ENCODE data around the gene TMEM185A.
A peak's percentile ranks its signal among the peaks of the same experiment; 100 is the strongest.
"Not testable (repeated sequence)": the region's sequence is repeated elsewhere in the genome, so short reads cannot be mapped to it uniquely, and the experiment has no call there.

Gene TMEM185A

DNA sequence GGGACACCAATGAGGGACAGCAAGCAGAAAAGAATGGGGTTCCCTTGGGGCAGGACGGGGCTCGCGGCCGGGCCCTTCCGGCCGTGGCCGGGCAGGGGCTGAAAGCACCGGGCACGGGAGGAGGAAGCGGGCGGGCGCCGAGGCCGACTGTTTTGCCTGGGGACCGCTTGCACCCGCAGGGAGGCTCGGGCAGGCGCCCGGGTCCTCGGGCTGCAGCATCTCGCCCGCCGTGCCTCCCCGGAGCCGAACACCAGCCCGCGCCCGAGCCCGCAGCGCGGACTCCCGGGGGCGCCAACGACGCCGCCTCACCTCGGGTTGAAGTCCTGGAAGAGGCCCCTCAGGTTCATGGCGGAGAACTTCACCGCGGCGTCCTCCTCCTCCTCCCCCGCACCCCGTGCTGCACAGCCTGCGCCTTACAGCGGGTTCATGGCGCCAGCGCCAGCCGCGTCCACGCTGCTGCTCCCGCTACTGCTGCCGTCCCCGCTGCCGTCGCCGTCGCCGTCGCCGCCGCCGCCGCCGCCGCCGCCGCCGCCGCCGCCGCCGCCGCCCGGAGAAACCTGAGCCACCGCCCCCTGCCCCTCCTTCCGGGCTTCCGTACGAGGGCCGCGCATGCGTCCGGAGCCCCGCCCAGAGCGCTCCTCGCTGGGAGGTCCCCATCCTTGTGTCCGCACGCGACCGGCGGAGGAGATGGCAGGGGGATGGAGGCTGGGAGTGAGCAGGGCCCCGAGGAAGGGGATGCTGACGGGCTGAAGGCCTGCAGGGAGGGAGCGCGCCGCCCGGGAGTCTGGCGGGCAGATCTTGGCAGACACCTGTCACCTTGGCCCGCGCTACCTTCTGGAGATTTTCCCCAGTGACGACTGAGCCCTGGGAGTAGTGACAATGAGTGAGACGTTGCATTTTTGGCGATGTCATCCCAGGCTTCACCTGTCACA lies at the start of gene TMEM185A:
TMEM185A (minus strand) TSS at position 559 of the 932 bp plus-strand sequence; CDS start at position 347, 212 bp downstream.
- in situ Hi-C loops (cut with MboI; ENCODE audit: low sequenced_read_pairs, unreplicated experiment), result loop anchor here (25.0 kb wide), 2 partner anchors 119 to 181 kb away; partner anchors contain the start of gene IDS
- peak; percentile 85 for DNase-seq (ENCODE audit: low spot score)
- TF ChIP-seq, protein P1, sequence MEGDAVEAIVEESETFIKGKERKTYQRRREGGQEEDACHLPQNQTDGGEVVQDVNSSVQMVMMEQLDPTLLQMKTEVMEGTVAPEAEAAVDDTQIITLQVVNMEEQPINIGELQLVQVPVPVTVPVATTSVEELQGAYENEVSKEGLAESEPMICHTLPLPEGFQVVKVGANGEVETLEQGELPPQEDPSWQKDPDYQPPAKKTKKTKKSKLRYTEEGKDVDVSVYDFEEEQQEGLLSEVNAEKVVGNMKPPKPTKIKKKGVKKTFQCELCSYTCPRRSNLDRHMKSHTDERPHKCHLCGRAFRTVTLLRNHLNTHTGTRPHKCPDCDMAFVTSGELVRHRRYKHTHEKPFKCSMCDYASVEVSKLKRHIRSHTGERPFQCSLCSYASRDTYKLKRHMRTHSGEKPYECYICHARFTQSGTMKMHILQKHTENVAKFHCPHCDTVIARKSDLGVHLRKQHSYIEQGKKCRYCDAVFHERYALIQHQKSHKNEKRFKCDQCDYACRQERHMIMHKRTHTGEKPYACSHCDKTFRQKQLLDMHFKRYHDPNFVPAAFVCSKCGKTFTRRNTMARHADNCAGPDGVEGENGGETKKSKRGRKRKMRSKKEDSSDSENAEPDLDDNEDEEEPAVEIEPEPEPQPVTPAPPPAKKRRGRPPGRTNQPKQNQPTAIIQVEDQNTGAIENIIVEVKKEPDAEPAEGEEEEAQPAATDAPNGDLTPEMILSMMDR (IDR thresholded peaks at IDR 0.05; ENCODE audit: borderline replicate concordance, control extremely low read depth, extremely low read depth, insufficient read depth, missing control alignments), result no peak

- TF ChIP-seq, protein P1 (IDR thresholded peaks at IDR 0.05; ENCODE audit: borderline replicate concordance, control extremely low read depth, extremely low read depth, insufficient read depth, missing control alignments), result no peak
- in situ Hi-C loops (cut with MboI; ENCODE audit: low sequenced_read_pairs, unreplicated experiment), result no loop called here
Observed at GRCh38 chrX:149681182-149681581, 49.6 kb upstream of the TMEM185A start.

GRCh38 chrX:149679164-149679678 lies 47.6 kb upstream of the TMEM185A start:
- in situ Hi-C loops (cut with MboI; ENCODE audit: low sequenced_read_pairs, unreplicated experiment); DNase-seq (ENCODE audit: low spot score): not testable (repeated sequence)

More at GRCh38 chrX:149681182-149681581, 49.6 kb upstream of the TMEM185A start:
- DNase-seq (ENCODE audit: low spot score), result no peak

- in situ Hi-C loops (cut with MboI; ENCODE audit: low sequenced_read_pairs, unreplicated experiment); DNase-seq (ENCODE audit: low spot score): not testable (repeated sequence)
Observed at GRCh38 chrX:149675554-149675953, 44.0 kb upstream of the TMEM185A start.

DNA sequence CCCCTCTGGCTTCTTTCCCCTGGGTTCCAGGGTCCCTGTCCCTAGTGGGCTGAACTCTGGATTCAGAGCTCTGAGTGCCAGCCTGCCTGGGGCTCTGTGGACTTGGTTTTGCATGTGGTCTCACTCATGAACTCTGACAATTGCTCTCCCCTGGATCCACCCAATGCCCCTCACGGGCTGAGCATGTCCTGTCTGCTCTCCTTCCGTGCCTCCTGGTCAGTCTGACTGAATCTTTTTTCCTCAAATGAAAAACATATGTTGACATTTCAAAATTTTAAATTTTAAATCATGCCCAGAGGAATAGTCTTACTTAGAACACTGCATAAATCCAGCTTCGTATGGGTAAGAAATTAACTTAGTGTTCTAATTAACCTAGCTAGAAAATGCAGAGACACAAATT lies 43.5 kb upstream of the TMEM185A start:
- DNase-seq (ENCODE audit: low spot score); in situ Hi-C loops (cut with MboI; ENCODE audit: low sequenced_read_pairs, unreplicated experiment): not testable (repeated sequence)

DNA sequence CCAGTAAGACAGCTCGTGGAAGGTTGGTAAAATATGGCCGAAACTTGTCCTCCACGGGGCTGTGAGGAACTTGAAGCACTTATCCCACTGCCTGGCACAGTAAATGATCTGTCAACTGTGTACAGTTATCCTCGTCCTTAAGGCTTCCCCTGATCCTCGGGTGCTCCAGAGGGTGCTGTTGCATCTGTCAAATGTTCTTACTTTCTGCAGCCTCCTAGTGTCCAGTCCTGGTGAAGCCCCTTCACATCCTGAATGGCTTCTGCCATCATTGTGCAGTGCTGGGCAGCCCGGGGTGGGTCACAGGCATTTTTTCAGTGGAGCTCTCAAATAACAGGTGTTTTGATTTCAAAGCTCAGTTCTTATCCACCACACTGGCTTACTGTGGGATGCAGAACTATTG lies 29.0 kb upstream of the TMEM185A start:
- in situ Hi-C loops (cut with MboI; ENCODE audit: low sequenced_read_pairs, unreplicated experiment); DNase-seq (ENCODE audit: low spot score): not testable (repeated sequence)

DNA sequence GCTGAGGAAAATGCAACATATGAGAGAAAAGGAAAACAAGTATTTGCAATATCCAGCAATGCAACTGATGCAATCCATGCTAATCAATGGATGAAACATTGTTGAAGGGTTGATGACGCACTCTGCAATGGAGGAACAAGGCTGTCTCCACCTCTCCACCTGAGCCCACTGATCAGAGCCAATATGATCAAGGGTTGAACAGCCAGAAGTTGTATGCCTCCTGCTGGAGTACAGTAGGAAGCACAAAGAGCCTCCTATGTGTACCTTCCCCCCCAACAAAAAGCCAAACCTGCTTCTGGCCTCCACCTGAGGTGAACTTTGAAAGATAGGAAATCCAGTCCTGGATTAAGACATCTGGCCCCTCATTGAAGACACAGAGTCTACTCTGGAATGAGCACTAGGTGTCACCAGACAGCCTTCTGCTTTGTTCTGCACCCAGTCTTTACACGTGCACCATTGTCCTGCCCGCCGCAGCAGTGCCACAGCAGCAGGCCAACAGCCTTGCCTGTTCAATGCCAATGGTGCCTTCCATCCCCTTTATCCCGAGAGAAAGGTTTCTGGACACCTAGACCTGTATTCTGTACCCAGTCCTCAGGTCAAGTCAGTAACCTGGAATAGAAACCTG lies 24.8 kb upstream of the TMEM185A start:
- in situ Hi-C loops (cut with MboI; ENCODE audit: low sequenced_read_pairs, unreplicated experiment), result not testable (repeated sequence)

GRCh38 chrX:149652232-149652981 lies 20.8 kb upstream of the TMEM185A start:
- DNase-seq (ENCODE audit: low spot score), result no peak
- in situ Hi-C loops (cut with MboI; ENCODE audit: low sequenced_read_pairs, unreplicated experiment), result no loop called here
- TF ChIP-seq, protein P1 (IDR thresholded peaks at IDR 0.05; ENCODE audit: borderline replicate concordance, control extremely low read depth, extremely low read depth, insufficient read depth, missing control alignments), result no peak

More for the DNA sequence above, 24.8 kb upstream of the TMEM185A start:
- not testable (repeated sequence) for DNase-seq (ENCODE audit: low spot score)

DNA sequence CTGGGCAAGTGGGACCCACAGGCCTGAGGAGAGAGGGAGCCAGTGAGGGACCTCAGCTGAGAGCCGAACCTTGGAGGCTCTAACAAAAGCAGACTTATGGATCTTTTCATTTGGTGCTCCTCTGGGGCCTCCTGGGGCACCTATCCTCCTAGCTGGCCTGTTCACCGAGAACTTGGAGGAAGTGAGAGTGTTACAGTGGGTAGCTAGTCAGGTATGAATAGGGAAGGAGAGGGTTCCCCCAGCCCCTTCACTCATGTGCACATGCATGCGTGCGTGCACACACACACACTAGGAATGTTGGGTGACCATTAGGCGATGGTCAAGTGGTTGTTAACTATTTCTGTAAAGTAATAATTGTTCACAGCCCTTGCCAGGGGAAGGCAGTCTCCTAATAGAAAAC lies 18.6 kb upstream of the TMEM185A start:
- DNase-seq (ENCODE audit: low spot score), result no peak
- in situ Hi-C loops (cut with MboI; ENCODE audit: low sequenced_read_pairs, unreplicated experiment), result no loop called here
- TF ChIP-seq, protein P1 (IDR thresholded peaks at IDR 0.05; ENCODE audit: borderline replicate concordance, control extremely low read depth, extremely low read depth, insufficient read depth, missing control alignments), result no peak

Measured in GM13976 (cell line).